Hepatocyte (in vitro differentiated cells): ENCODE results near the gene MIGA1.

Experiments
- CTCF ChIP-seq: fragments of 200-600 bp; sonication (generic); IDR thresholded peaks from 2 replicates; pipeline ENCODE4 v1.5.1; 2016; ENCODE audit warnings: antibody characterized with exemption, mild to moderate bottlenecking; ENCODE audit not compliant: poor library complexity
- EZH2 ChIP-seq: fragments of 200-600 bp; sonication (generic); IDR thresholded peaks from 2 replicates; pipeline ENCODE4 v1.6.1; 2016; ENCODE audit warnings: antibody characterized with exemption, mild to moderate bottlenecking, borderline replicate concordance

- TF ChIP-seq CTCF, result no peak
- TF ChIP-seq EZH2, result no peak
Observed at GRCh38 chr1:77891200-77891599, 111.8 kb downstream of the MIGA1 start.
